ENCODE results near the gene MAST4. TPM values are rescaled to one million over a fixed set of nuclear protein-coding genes. Genes with fewer than 3 reads are reported as not detected.
A peak's percentile ranks its signal among the peaks of the same experiment; 100 is the strongest.

The MAST4 gene
- total and polyA plus RNA-seq, 2 of the 8 experiments (the other 6 are each of a cell fraction or from before 2014, with no cell fraction given) = 1.5 to 2.6 TPM

- TF ChIP-seq TEAD4 (IDR thresholded peaks at IDR 0.05; ENCODE audit: low read depth, low read length) = no peak
- peak; percentile 46; the same call in 1 of the 2 replicates for TF ChIP-seq BACH1 (IDR thresholded peaks at IDR 0.05; ENCODE audit: low read length)
- TF ChIP-seq SIX5 (IDR thresholded peaks at IDR 0.05; ENCODE audit: low read depth, low read length) = no peak
- TF ChIP-seq FOSL1 (IDR thresholded peaks at IDR 0.05; ENCODE audit: insufficient read depth, low read depth, low read length) = no peak
- no peak for TF ChIP-seq CHD1 (IDR thresholded peaks at IDR 0.05; ENCODE audit: low read depth, low read length)
- peak; percentile 10; the same call in 1 of the 2 replicates for TF ChIP-seq E2F6 (IDR thresholded peaks at IDR 0.05)
- TF ChIP-seq ASH2L (IDR thresholded peaks at IDR 0.05; ENCODE audit: low read length) = peak; percentile 78
- TF ChIP-seq POLR2A (IDR thresholded peaks at IDR 0.05; ENCODE audit: control extremely low read depth in 1 of 2, low read depth in 2 of 2, low read length in 2 of 2) = peak in 1 of 2 experiments; percentile 70; a peak in 2 of 3 replicates
Measured at GRCh38 chr5:66595756-66596635, at the start of gene MAST4 (continued).

All from H1 (cell line).